ENCODE data around the gene MTMR11. TPM values are rescaled to one million over a fixed set of nuclear protein-coding genes. Genes with fewer than 3 reads are reported as not detected.
A peak's percentile ranks its signal among the peaks of the same experiment; 100 is the strongest.

The MTMR11 gene
- total and polyA plus RNA-seq, 2 of the 13 experiments (the other 11 are each of a cell fraction or from before 2014, with no cell fraction given): 0.49 to 2.8 TPM

DNA sequence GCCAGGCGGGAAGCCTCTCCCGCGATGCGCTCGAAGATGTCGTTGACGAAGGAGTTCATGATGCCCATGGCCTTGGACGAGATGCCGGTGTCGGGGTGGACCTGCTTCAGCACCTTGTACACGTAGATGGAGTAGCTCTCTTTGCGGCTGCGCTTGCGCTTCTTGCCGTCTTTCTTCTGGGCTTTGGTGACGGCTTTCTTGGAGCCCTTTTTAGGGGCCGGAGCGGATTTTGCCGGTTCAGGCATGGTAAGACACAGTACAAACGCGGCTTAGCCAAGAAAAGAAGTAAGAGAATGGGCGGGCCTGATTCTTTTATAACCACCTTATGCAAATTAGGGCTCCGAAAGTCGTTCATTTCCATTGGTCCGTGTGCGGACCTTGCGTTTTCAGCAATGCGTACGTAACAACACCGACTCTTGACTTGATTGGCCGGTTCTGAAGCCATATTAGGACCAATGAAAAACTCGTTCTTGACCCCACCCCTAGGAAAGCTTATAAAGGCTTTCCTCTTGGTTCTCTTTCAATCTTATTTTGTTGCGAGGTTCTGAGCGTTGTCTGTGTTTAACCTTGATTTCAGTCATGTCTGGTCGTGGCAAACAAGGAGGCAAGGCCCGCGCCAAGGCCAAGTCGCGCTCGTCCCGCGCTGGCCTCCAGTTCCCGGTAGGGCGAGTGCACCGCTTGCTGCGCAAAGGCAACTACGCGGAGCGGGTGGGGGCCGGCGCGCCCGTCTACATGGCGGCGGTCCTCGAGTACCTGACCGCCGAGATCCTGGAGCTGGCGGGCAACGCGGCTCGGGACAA is 50.1 kb downstream of the MTMR11 start (continued):
- TF ChIP-seq, protein P1, sequence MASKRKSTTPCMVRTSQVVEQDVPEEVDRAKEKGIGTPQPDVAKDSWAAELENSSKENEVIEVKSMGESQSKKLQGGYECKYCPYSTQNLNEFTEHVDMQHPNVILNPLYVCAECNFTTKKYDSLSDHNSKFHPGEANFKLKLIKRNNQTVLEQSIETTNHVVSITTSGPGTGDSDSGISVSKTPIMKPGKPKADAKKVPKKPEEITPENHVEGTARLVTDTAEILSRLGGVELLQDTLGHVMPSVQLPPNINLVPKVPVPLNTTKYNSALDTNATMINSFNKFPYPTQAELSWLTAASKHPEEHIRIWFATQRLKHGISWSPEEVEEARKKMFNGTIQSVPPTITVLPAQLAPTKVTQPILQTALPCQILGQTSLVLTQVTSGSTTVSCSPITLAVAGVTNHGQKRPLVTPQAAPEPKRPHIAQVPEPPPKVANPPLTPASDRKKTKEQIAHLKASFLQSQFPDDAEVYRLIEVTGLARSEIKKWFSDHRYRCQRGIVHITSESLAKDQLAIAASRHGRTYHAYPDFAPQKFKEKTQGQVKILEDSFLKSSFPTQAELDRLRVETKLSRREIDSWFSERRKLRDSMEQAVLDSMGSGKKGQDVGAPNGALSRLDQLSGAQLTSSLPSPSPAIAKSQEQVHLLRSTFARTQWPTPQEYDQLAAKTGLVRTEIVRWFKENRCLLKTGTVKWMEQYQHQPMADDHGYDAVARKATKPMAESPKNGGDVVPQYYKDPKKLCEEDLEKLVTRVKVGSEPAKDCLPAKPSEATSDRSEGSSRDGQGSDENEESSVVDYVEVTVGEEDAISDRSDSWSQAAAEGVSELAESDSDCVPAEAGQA (IDR thresholded peaks at IDR 0.05; ENCODE audit: low read depth): peak; percentile 47; the same call in 1 of the 2 replicates
- TF ChIP-seq, protein P1 (CRISPR knock-in tag; IDR thresholded peaks at IDR 0.05; ENCODE audit: borderline replicate concordance): no peak; the same call in 1 of the 2 replicates
- TF ChIP-seq DPF2 (CRISPR knock-in tag; IDR thresholded peaks at IDR 0.05; ENCODE audit: borderline replicate concordance, low read depth) (no peak), ZNF30 (CRISPR knock-in tag; IDR thresholded peaks at IDR 0.05) (no peak), ZNF431 (CRISPR knock-in tag; IDR thresholded peaks at IDR 0.05; ENCODE audit: borderline replicate concordance, low read depth) (0 out of 2 replicates have a peak, but pooled peaks have one; percentile 37), HES4 (CRISPR knock-in tag; IDR thresholded peaks at IDR 0.05; ENCODE audit: borderline replicate concordance) (no peak), CREB1 (IDR thresholded peaks at IDR 0.05) (peak; percentile 80), CREB1 (CRISPR knock-in tag; IDR thresholded peaks at IDR 0.05) (peak; percentile 92)
- TF ChIP-seq, protein P2, sequence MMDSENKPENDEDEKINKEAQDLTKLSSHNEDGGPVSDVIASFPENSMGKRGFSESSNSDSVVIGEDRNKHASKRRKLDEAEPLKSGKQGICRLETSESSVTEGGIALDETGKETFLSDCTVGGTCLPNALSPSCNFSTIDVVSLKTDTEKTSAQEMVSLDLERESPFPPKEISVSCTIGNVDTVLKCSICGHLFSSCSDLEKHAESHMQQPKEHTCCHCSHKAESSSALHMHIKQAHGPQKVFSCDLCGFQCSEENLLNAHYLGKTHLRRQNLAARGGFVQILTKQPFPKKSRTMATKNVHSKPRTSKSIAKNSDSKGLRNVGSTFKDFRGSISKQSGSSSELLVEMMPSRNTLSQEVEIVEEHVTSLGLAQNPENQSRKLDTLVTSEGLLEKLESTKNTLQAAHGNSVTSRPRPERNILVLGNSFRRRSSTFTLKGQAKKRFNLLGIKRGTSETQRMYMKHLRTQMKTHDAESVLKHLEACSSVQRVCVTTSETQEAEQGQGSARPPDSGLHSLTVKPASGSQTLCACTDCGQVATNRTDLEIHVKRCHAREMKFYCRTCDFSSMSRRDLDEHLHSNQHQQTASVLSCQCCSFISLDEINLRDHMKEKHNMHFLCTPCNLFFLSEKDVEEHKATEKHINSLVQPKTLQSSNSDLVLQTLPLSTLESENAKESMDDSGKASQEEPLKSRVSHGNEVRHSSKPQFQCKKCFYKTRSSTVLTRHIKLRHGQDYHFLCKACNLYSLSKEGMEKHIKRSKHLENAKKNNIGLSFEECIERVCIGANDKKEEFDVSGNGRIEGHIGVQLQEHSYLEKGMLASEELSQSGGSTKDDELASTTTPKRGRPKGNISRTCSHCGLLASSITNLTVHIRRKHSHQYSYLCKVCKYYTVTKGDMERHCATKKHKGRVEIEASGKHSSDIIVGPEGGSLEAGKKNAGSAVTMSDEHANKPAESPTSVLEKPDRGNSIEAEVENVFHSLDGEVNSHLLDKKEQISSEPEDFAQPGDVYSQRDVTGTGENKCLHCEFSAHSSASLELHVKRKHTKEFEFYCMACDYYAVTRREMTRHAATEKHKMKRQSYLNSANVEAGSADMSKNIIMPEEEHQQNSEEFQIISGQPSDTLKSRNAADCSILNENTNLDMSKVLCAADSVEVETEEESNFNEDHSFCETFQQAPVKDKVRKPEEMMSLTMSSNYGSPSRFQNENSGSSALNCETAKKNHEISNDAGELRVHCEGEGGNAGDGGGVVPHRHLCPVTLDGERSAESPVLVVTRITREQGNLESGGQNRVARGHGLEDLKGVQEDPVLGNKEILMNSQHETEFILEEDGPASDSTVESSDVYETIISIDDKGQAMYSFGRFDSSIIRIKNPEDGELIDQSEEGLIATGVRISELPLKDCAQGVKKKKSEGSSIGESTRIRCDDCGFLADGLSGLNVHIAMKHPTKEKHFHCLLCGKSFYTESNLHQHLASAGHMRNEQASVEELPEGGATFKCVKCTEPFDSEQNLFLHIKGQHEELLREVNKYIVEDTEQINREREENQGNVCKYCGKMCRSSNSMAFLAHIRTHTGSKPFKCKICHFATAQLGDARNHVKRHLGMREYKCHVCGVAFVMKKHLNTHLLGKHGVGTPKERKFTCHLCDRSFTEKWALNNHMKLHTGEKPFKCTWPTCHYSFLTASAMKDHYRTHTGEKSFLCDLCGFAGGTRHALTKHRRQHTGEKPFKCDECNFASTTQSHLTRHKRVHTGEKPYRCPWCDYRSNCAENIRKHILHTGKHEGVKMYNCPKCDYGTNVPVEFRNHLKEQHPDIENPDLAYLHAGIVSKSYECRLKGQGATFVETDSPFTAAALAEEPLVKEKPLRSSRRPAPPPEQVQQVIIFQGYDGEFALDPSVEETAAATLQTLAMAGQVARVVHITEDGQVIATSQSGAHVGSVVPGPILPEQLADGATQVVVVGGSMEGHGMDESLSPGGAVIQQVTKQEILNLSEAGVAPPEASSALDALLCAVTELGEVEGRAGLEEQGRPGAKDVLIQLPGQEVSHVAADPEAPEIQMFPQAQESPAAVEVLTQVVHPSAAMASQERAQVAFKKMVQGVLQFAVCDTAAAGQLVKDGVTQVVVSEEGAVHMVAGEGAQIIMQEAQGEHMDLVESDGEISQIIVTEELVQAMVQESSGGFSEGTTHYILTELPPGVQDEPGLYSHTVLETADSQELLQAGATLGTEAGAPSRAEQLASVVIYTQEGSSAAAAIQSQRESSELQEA (CRISPR knock-in tag; IDR thresholded peaks at IDR 0.05; ENCODE audit: not compliant biosample characterization): no peak
- TF ChIP-seq, protein P3, sequence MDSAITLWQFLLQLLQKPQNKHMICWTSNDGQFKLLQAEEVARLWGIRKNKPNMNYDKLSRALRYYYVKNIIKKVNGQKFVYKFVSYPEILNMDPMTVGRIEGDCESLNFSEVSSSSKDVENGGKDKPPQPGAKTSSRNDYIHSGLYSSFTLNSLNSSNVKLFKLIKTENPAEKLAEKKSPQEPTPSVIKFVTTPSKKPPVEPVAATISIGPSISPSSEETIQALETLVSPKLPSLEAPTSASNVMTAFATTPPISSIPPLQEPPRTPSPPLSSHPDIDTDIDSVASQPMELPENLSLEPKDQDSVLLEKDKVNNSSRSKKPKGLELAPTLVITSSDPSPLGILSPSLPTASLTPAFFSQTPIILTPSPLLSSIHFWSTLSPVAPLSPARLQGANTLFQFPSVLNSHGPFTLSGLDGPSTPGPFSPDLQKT (CRISPR knock-in tag; IDR thresholded peaks at IDR 0.05; ENCODE audit: borderline replicate concordance): no peak
- TF ChIP-seq, protein P4, sequence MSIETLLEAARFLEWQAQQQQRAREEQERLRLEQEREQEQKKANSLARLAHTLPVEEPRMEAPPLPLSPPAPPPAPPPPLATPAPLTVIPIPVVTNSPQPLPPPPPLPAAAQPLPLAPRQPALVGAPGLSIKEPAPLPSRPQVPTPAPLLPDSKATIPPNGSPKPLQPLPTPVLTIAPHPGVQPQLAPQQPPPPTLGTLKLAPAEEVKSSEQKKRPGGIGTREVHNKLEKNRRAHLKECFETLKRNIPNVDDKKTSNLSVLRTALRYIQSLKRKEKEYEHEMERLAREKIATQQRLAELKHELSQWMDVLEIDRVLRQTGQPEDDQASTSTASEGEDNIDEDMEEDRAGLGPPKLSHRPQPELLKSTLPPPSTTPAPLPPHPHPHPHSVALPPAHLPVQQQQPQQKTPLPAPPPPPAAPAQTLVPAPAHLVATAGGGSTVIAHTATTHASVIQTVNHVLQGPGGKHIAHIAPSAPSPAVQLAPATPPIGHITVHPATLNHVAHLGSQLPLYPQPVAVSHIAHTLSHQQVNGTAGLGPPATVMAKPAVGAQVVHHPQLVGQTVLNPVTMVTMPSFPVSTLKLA (IDR thresholded peaks at IDR 0.05): no peak
